Measurements from ENCODE around the gene MPP3.

MPP3 gene, protein sequence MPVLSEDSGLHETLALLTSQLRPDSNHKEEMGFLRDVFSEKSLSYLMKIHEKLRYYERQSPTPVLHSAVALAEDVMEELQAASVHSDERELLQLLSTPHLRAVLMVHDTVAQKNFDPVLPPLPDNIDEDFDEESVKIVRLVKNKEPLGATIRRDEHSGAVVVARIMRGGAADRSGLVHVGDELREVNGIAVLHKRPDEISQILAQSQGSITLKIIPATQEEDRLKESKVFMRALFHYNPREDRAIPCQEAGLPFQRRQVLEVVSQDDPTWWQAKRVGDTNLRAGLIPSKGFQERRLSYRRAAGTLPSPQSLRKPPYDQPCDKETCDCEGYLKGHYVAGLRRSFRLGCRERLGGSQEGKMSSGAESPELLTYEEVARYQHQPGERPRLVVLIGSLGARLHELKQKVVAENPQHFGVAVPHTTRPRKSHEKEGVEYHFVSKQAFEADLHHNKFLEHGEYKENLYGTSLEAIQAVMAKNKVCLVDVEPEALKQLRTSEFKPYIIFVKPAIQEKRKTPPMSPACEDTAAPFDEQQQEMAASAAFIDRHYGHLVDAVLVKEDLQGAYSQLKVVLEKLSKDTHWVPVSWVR

DNA sequence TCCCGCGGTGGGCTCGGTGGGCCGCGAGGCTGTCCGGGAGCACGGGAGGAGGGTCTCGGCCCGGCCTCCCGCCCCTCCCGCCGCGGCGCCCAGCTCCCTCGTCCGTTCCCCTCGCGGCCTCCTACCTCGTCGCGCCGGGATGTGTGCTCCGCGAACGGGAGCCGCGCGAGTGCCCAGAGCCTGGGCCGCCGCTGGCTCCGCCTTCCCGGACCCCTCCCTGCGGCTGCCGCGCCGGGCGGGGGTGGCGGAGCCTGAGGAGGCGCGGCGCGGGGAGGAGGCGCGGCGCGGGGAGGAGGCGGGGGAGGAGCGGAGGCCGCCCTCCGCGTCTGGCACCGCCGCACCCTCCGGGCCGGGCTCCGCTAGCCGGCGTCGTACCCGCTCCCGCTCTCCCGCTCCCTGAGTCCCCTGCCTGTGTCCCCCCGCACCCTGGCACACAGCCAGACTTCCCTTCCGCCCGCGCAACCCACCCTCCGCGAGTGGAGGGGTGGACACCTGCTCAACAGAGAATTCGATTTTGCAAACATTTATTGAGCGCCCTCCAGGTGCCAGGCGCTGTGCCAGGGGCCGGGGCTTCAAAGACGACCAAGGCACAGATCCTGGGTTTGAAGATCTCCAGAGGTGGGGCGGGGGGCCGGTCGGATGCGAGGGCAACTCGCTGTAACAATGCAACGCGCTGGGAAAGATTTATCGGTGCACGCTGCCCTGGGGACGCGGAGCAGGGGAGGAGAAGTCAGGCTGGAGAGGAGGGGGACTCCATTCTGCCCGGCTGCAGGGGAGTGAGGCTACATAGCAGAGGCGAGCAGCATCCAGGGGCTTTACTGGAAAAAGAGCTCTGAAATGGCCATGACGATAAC is at the start of gene MPP3:
MPP3 (minus strand) TSS at position 171 of the 854 bp plus-strand sequence. CDS start 1,240 bp downstream, outside the sequence.
- peak within 1 kb of the TSS in 4 of 5 donors; percentile 12 to 69 (median 40) for H3K9ac ChIP-seq (ENCODE audit: low read length in 5 of 5)
- H3K36me3 ChIP-seq (ENCODE audit: control insufficient read depth in 5 of 5, insufficient read depth in 5 of 5, low read length in 5 of 5), result peaks cover 0 to 27% (median 17%) of the 10 kb centered on the region in 5 donors
- peaks cover 0 to 3% (median 0%) of the 10 kb centered on the region in 5 donors for H3K9me3 ChIP-seq (ENCODE audit: control insufficient read depth in 5 of 5, low read length in 5 of 5)
- peak within 1 kb of the TSS; percentile 54 to 76 (median 70) for H3K4me3 ChIP-seq (ENCODE audit: low read depth in 1 of 5, low read length in 5 of 5)
- H3K27me3 ChIP-seq (ENCODE audit: control insufficient read depth in 5 of 5, insufficient read depth in 4 of 5, low read length in 5 of 5), result no peaks in the 10 kb centered on the region
- peak within 1 kb of the TSS; percentile 54 for H3K27ac ChIP-seq (ENCODE audit: low read depth, low read length)
- H3K4me1 ChIP-seq (ENCODE audit: control insufficient read depth in 5 of 5, insufficient read depth in 5 of 5, low read length in 5 of 5), result peaks cover 3 to 19% (median 18%) of the 10 kb centered on the region in 5 donors

- Histone ChIP-seq H3K9me3 (ENCODE audit: control insufficient read depth in 5 of 5, low read length in 5 of 5) (no peaks in the 10 kb centered on the region), H3K4me1 (ENCODE audit: control insufficient read depth in 5 of 5, insufficient read depth in 5 of 5, low read length in 5 of 5) (peaks cover 0 to 8% (median 0%) of the 10 kb centered on the region in 5 donors), H3K4me3 (ENCODE audit: low read depth in 1 of 5, low read length in 5 of 5) (no peak overlapping the region), H3K27me3 (ENCODE audit: control insufficient read depth in 5 of 5, insufficient read depth in 4 of 5, low read length in 5 of 5) (no peaks in the 10 kb centered on the region), H3K27ac (ENCODE audit: low read depth, low read length) (no peak overlapping the region), H3K36me3 (ENCODE audit: control insufficient read depth in 5 of 5, insufficient read depth in 5 of 5, low read length in 5 of 5) (peaks cover 0 to 7% (median 0%) of the 10 kb centered on the region in 5 donors), H3K9ac (ENCODE audit: low read length in 5 of 5) (no peak overlapping the region)
Measured at GRCh38 chr17:43881758-43882505, 49.0 kb upstream of the MPP3 start.

- no peak overlapping the region for H3K9ac ChIP-seq (ENCODE audit: low read length in 5 of 5)
- H3K9me3 ChIP-seq (ENCODE audit: control insufficient read depth in 5 of 5, low read length in 5 of 5), result no peaks in the 10 kb centered on the region
- no peak overlapping the region for H3K27ac ChIP-seq (ENCODE audit: low read depth, low read length)
- H3K4me3 ChIP-seq (ENCODE audit: low read depth in 1 of 5, low read length in 5 of 5), result no peak overlapping the region
- H3K4me1 ChIP-seq (ENCODE audit: control insufficient read depth in 5 of 5, insufficient read depth in 5 of 5, low read length in 5 of 5), result peaks cover 0 to 8% (median 0%) of the 10 kb centered on the region in 5 donors
- H3K27me3 ChIP-seq (ENCODE audit: control insufficient read depth in 5 of 5, insufficient read depth in 4 of 5, low read length in 5 of 5), result no peaks in the 10 kb centered on the region
- peaks cover 0 to 7% (median 0%) of the 10 kb centered on the region in 5 donors for H3K36me3 ChIP-seq (ENCODE audit: control insufficient read depth in 5 of 5, insufficient read depth in 5 of 5, low read length in 5 of 5)
Measured at GRCh38 chr17:43881181-43881580, 48.2 kb upstream of the MPP3 start.

- Histone ChIP-seq H3K4me1 (ENCODE audit: control insufficient read depth in 5 of 5, insufficient read depth in 5 of 5, low read length in 5 of 5) (peaks cover 0 to 8% (median 0%) of the 10 kb centered on the region in 5 donors), H3K9me3 (ENCODE audit: control insufficient read depth in 5 of 5, low read length in 5 of 5) (no peaks in the 10 kb centered on the region), H3K27ac (ENCODE audit: low read depth, low read length) (no peak overlapping the region), H3K36me3 (ENCODE audit: control insufficient read depth in 5 of 5, insufficient read depth in 5 of 5, low read length in 5 of 5) (peaks cover 0 to 7% (median 0%) of the 10 kb centered on the region in 5 donors), H3K27me3 (ENCODE audit: control insufficient read depth in 5 of 5, insufficient read depth in 4 of 5, low read length in 5 of 5) (no peaks in the 10 kb centered on the region), H3K4me3 (ENCODE audit: low read depth in 1 of 5, low read length in 5 of 5) (no peak overlapping the region), H3K9ac (ENCODE audit: low read length in 5 of 5) (no peak overlapping the region)
Measured at GRCh38 chr17:43880420-43880991, 47.6 kb upstream of the MPP3 start.

GRCh38 chr17:43879723-43880419 is 46.9 kb upstream of the MPP3 start:
- H3K9me3 ChIP-seq (ENCODE audit: control insufficient read depth in 5 of 5, low read length in 5 of 5), result no peaks in the 10 kb centered on the region
- H3K27me3 ChIP-seq (ENCODE audit: control insufficient read depth in 5 of 5, insufficient read depth in 4 of 5, low read length in 5 of 5), result no peaks in the 10 kb centered on the region
- H3K9ac ChIP-seq (ENCODE audit: low read length in 5 of 5), result no peak overlapping the region
- no peak overlapping the region for H3K27ac ChIP-seq (ENCODE audit: low read depth, low read length)
- peaks cover 0 to 8% (median 0%) of the 10 kb centered on the region in 5 donors for H3K4me1 ChIP-seq (ENCODE audit: control insufficient read depth in 5 of 5, insufficient read depth in 5 of 5, low read length in 5 of 5)
- peaks cover 0 to 7% (median 0%) of the 10 kb centered on the region in 5 donors for H3K36me3 ChIP-seq (ENCODE audit: control insufficient read depth in 5 of 5, insufficient read depth in 5 of 5, low read length in 5 of 5)
- no peak overlapping the region for H3K4me3 ChIP-seq (ENCODE audit: low read depth in 1 of 5, low read length in 5 of 5)

GRCh38 chr17:43878260-43879175 is 45.6 kb upstream of the MPP3 start:
- no peaks in the 10 kb centered on the region for H3K27me3 ChIP-seq (ENCODE audit: control insufficient read depth in 5 of 5, insufficient read depth in 4 of 5, low read length in 5 of 5)
- no peak overlapping the region for H3K4me3 ChIP-seq (ENCODE audit: low read depth in 1 of 5, low read length in 5 of 5)
- H3K9ac ChIP-seq (ENCODE audit: low read length in 5 of 5), result no peak overlapping the region
- H3K27ac ChIP-seq (ENCODE audit: low read depth, low read length), result no peak overlapping the region
- H3K9me3 ChIP-seq (ENCODE audit: control insufficient read depth in 5 of 5, low read length in 5 of 5), result no peaks in the 10 kb centered on the region
- H3K36me3 ChIP-seq (ENCODE audit: control insufficient read depth in 5 of 5, insufficient read depth in 5 of 5, low read length in 5 of 5), result peaks cover 0 to 7% (median 0%) of the 10 kb centered on the region in 5 donors
- peaks cover 0 to 8% (median 0%) of the 10 kb centered on the region in 5 donors for H3K4me1 ChIP-seq (ENCODE audit: control insufficient read depth in 5 of 5, insufficient read depth in 5 of 5, low read length in 5 of 5)

DNA sequence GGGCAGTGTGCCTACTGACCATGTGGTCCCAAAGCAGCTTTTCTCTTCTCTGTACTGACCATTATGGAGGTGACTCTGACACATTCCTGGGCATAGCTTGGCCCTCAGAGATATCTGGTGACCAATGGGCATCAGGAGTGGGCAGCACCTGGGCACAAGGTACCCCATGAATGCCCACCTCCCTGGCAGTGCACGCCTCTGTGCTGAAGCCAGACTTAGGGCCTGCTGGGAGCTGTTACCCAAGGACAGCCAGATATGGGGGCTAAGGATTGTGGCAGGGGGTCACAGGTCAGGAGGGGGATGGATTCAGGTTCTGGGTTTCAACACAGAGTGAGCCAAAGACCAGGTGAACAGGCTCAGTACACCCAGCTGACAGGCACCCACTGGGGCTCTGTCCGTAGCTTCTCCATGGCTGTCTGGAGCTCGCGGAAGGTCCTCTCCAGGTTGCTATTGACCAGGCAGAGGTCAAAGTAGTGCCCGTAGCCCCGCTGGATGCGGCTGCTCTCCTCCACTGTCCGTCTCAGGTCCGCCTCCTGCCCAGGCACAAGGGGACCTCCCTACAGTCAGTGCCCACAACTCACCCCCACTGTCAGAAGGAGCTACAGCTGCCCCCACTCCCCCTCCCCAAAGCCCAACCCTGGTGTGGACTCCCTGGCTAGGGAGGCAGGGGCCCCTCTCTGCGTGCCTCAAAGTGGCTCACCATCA is 44.7 kb upstream of the MPP3 start:
- Histone ChIP-seq H3K36me3 (ENCODE audit: control insufficient read depth in 5 of 5, insufficient read depth in 5 of 5, low read length in 5 of 5) (peaks cover 0 to 7% (median 0%) of the 10 kb centered on the region in 5 donors), H3K9ac (ENCODE audit: low read length in 5 of 5) (no peak overlapping the region), H3K9me3 (ENCODE audit: control insufficient read depth in 5 of 5, low read length in 5 of 5) (no peaks in the 10 kb centered on the region), H3K4me1 (ENCODE audit: control insufficient read depth in 5 of 5, insufficient read depth in 5 of 5, low read length in 5 of 5) (peaks cover 0 to 11% (median 0%) of the 10 kb centered on the region in 5 donors), H3K4me3 (ENCODE audit: low read depth in 1 of 5, low read length in 5 of 5) (no peak overlapping the region), H3K27ac (ENCODE audit: low read depth, low read length) (no peak overlapping the region), H3K27me3 (ENCODE audit: control insufficient read depth in 5 of 5, insufficient read depth in 4 of 5, low read length in 5 of 5) (no peaks in the 10 kb centered on the region)

DNA sequence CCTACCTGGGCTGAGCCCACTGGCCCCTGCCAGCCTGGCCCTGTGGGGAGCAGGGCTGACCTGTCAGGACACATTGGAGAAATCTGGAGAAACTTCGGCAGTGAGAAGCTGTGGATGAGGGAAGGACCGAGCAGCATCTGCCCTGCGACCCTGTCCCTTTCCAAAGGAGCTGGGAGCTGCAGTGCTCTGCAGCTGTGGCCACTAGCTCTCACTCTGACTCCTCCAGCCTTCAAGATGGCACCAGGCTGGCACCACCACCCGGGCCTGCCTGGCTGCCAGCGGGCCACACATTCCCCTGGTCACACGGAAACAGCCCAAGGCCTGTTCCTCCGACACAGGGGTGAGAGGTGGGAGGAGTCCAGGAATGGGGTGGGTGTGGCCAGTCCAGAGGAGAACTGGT is 44.1 kb upstream of the MPP3 start:
- Histone ChIP-seq H3K27me3 (ENCODE audit: control insufficient read depth in 5 of 5, insufficient read depth in 4 of 5, low read length in 5 of 5) (peaks cover 0 to 5% (median 0%) of the 10 kb centered on the region in 5 donors), H3K9ac (ENCODE audit: low read length in 5 of 5) (no peak overlapping the region), H3K4me1 (ENCODE audit: control insufficient read depth in 5 of 5, insufficient read depth in 5 of 5, low read length in 5 of 5) (peaks cover 0 to 11% (median 0%) of the 10 kb centered on the region in 5 donors), H3K9me3 (ENCODE audit: control insufficient read depth in 5 of 5, low read length in 5 of 5) (no peaks in the 10 kb centered on the region), H3K36me3 (ENCODE audit: control insufficient read depth in 5 of 5, insufficient read depth in 5 of 5, low read length in 5 of 5) (peaks cover 0 to 4% (median 0%) of the 10 kb centered on the region in 5 donors), H3K27ac (ENCODE audit: low read depth, low read length) (no peak overlapping the region), H3K4me3 (ENCODE audit: low read depth in 1 of 5, low read length in 5 of 5) (no peak overlapping the region)
